Measurements from ENCODE around the gene SORBS1.

The SORBS1 gene

DNA sequence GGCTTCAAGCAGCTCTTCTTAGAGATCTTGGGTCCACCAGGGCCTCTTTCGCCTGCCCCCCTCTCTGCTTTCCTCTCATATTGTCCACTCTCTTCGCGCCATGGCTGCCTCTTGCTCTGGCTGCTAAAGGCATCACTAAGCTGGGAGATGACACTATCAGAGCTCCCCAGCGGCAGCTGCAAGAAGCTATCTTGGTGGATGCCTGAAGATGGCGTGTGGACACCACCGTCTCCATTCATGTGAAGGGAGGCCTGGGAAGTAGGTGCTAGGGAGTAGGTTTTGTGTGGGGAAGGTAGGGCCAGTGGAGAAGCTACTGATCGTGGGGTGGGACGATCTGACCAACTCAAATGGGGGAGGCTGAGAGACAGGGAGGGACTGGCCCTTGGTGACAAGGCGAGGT, 224.5 kb downstream of the SORBS1 start:
- Histone ChIP-seq H3K27ac (no peak overlapping the region), H3K4me3 (no peak overlapping the region), H4K20me1 (peaks cover 61% of the 10 kb centered on the region), H3K36me3 (peaks cover 100% of the 10 kb centered on the region), H3K9ac (no peak overlapping the region), H3K9me3 (no peaks in the 10 kb centered on the region), H3K4me1 (no peaks in the 10 kb centered on the region), H3K27me3 (no peaks in the 10 kb centered on the region), H3K4me2 (no peak overlapping the region)
- TF ChIP-seq Cebpa-rat (IDR thresholded peaks at IDR 0.05), result no peak

GRCh38 chr10:95335933-95336699, 225.1 kb downstream of the SORBS1 start:
- Histone ChIP-seq H3K4me2 (no peak overlapping the region), H3K9me3 (no peaks in the 10 kb centered on the region), H3K27ac (no peak overlapping the region), H3K36me3 (peaks cover 100% of the 10 kb centered on the region), H3K4me1 (no peaks in the 10 kb centered on the region), H3K9ac (no peak overlapping the region), H4K20me1 (peaks cover 67% of the 10 kb centered on the region), H3K27me3 (no peaks in the 10 kb centered on the region), H3K4me3 (no peak overlapping the region)
- no peak for TF ChIP-seq Cebpa-rat (IDR thresholded peaks at IDR 0.05)

DNA sequence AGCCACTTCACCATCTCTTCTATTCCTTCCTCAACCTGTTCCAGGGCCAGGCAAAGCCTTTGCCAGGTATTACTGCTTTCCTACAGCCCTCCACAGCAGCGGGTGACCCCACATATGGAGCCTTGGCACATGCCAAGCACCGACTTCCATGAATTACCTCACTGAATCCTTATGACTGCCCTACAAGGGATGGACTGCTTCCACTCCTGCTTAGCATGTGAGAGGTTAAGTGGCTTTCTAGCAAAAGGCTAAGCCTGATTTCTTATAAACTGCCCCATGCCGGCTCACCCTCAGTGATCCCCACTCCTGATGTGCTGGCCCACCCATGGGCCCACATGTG, 226.4 kb downstream of the SORBS1 start:
- Histone ChIP-seq H3K36me3 (peaks cover 100% of the 10 kb centered on the region), H3K27ac (no peak overlapping the region), H3K9ac (no peak overlapping the region), H4K20me1 (peaks cover 80% of the 10 kb centered on the region), H3K27me3 (no peaks in the 10 kb centered on the region), H3K4me2 (no peak overlapping the region), H3K4me3 (no peak overlapping the region), H3K4me1 (no peaks in the 10 kb centered on the region), H3K9me3 (no peaks in the 10 kb centered on the region)
- TF ChIP-seq Cebpa-rat (IDR thresholded peaks at IDR 0.05), result no peak

GRCh38 chr10:95333997-95334804, 227.0 kb downstream of the SORBS1 start:
- H3K4me3 ChIP-seq, result no peak overlapping the region
- no peaks in the 10 kb centered on the region for H3K4me1 ChIP-seq
- peaks cover 83% of the 10 kb centered on the region for H4K20me1 ChIP-seq
- H3K9ac ChIP-seq, result no peak overlapping the region
- H3K27ac ChIP-seq, result no peak overlapping the region
- TF ChIP-seq Cebpa-rat (IDR thresholded peaks at IDR 0.05), result no peak
- no peak overlapping the region for H3K4me2 ChIP-seq
- H3K9me3 ChIP-seq, result no peaks in the 10 kb centered on the region
- H3K36me3 ChIP-seq, result peaks cover 100% of the 10 kb centered on the region
- H3K27me3 ChIP-seq, result no peaks in the 10 kb centered on the region

DNA sequence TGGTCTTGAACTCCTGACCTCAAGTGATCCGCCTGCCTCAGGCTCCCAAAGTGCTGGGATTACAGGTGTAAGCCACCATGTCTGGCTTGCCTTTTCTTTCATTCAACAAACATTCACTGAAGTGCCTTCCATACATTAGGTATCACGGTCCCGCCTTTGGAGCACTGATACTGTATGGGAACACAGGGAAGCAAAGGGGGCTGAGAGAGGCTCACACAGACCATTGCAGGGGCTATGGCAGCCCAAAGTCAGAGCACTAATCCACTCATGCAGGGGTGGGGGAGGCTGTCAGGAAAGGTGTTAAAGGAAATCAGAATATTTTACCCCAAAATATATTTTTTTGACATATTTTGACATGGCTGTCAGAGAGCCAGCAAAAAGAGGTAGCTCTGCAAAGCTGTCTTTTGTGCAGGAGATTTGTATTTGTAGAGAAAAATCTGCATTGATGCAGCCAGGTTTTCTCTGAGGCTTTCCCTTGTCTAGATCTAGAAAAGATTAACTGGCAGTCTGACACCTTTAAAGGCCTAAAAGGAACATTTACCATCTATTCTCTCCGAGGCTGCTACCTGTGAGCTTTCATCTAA, 228.4 kb downstream of the SORBS1 start:
- Histone ChIP-seq H3K9me3 (no peaks in the 10 kb centered on the region), H3K27me3 (no peaks in the 10 kb centered on the region), H3K4me2 (no peak overlapping the region), H4K20me1 (peaks cover 92% of the 10 kb centered on the region), H3K4me1 (no peaks in the 10 kb centered on the region), H3K9ac (no peak overlapping the region), H3K4me3 (no peak overlapping the region), H3K27ac (no peak overlapping the region), H3K36me3 (peaks cover 100% of the 10 kb centered on the region)
- no peak for TF ChIP-seq Cebpa-rat (IDR thresholded peaks at IDR 0.05)

GRCh38 chr10:95331596-95332130, 229.5 kb downstream of the SORBS1 start:
- Histone ChIP-seq H3K4me1 (no peaks in the 10 kb centered on the region), H3K27me3 (no peaks in the 10 kb centered on the region), H3K4me3 (no peak overlapping the region), H3K36me3 (peaks cover 100% of the 10 kb centered on the region), H3K4me2 (no peak overlapping the region), H3K27ac (no peak overlapping the region), H3K9ac (no peak overlapping the region), H4K20me1 (peaks cover 92% of the 10 kb centered on the region), H3K9me3 (no peaks in the 10 kb centered on the region)
- TF ChIP-seq Cebpa-rat (IDR thresholded peaks at IDR 0.05), result no peak

DNA sequence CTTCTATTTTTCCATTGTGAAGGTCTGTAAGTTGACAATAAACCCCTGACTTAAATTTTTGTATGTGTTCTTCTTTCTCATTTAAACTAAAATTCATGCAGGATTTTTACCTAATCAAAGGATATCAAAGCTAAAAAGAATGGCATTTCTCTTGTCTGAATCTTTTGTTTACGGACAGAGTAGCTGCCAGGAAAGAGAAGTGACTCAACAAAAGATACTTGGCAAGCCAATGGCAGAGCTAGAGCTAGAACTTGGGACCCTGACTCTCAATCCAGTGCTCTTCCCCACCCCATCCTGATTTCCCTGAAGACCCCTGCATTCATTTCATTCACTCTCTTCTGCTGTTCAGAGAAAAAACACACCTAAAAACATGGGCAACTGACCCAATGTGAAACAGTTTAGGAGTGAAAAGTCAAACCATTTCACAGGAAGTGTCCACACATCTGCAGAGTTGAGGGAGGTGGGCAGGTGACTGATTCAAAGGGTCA, 230.2 kb downstream of the SORBS1 start:
- Histone ChIP-seq H3K4me3 (no peak overlapping the region), H3K27me3 (no peaks in the 10 kb centered on the region), H3K4me1 (no peaks in the 10 kb centered on the region), H3K36me3 (peaks cover 100% of the 10 kb centered on the region), H4K20me1 (peaks cover 92% of the 10 kb centered on the region), H3K27ac (no peak overlapping the region), H3K4me2 (no peak overlapping the region), H3K9me3 (no peaks in the 10 kb centered on the region), H3K9ac (no peak overlapping the region)
- TF ChIP-seq Cebpa-rat (IDR thresholded peaks at IDR 0.05), result no peak

DNA sequence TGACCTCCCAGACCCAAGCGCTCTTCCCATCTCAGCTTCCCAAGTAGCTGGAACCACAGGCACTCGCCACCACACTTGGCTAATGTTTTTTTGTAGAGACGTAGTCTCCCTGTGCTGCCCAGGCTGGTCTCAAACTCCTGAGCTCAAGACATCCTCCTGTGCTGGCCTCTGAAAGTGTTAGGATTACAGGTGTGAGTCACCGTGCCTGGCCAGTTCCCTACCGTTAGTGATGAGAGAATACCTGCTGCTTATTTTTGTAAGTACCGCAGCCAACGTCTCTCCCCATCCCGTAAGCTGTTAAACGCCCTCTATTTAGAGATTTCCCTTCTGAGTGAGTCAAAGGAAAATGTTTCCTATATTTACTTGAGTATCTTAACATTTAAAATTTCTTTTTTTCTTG, 231.9 kb downstream of the SORBS1 start:
- Histone ChIP-seq H3K36me3 (peaks cover 100% of the 10 kb centered on the region), H3K9ac (no peak overlapping the region), H3K4me3 (no peak overlapping the region), H4K20me1 (peaks cover 92% of the 10 kb centered on the region), H3K27ac (no peak overlapping the region), H3K9me3 (no peaks in the 10 kb centered on the region), H3K4me1 (0 out of 2 replicates have a peak, but pooled peaks cover under 1% of the 10 kb centered on the region), H3K27me3 (no peaks in the 10 kb centered on the region), H3K4me2 (no peak overlapping the region)
- TF ChIP-seq Cebpa-rat (IDR thresholded peaks at IDR 0.05), result no peak

GRCh38 chr10:95328013-95328412, 233.2 kb downstream of the SORBS1 start:
- peaks cover 97% of the 10 kb centered on the region for H4K20me1 ChIP-seq
- H3K27me3 ChIP-seq, result no peaks in the 10 kb centered on the region
- TF ChIP-seq Cebpa-rat (IDR thresholded peaks at IDR 0.05), result no peak
- no peak overlapping the region for H3K27ac ChIP-seq
- H3K4me1 ChIP-seq, result 0 out of 2 replicates have a peak, but pooled peaks cover 4% of the 10 kb centered on the region
- H3K36me3 ChIP-seq, result peaks cover 100% of the 10 kb centered on the region
- H3K9ac ChIP-seq, result no peak overlapping the region
- no peak overlapping the region for H3K4me3 ChIP-seq
- H3K9me3 ChIP-seq, result no peaks in the 10 kb centered on the region
- no peak overlapping the region for H3K4me2 ChIP-seq
